ENCODE data around the gene SSUH2.
"Not testable (repeated sequence)": the region's sequence is repeated elsewhere in the genome, so short reads cannot be mapped to it uniquely, and the experiment has no call there.

The SSUH2 gene

DNA sequence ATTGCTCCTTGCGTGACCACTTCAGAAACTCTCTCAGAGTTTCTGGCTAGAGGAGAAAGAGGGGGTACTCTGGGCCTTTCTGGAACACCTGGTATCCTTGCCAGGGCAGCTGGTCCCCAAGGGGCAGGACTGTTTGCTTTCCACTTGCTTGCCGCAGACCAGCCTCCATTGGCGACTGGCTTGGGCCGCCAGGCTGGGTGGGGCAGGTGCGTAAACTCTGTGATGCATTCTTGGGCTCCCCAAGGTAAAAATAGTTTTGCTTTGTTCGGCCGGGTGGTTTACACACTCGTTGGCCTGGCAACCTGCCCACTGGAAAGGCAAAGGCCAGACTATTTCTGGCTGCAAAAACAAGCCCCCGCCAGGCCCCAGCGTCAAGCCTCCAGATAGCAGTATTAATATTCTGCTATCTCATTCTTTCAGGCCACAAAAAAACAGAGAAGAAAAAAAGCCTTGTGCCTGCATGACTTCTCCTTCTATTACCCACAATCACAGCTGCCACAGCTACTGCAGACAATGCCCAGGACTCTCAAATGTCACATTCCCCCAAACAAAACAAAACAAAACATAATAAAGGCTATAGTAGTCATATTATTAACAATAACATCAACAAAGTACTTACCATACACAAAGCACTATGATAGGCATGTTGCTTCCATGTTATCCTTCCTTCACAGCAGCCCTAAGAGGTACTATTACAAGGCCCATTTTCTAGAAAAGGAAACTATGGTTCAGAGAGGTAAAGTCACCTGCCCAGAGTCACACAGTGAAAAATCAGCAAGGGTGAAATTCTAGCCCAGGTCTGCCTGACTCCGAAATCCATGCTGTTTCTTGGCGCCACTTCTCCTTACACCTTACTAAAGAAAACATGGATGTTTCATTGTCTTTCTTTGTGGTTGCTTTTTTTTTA, 14.0 kb upstream of the SSUH2 start:
- DNase-seq = no peak

DNA sequence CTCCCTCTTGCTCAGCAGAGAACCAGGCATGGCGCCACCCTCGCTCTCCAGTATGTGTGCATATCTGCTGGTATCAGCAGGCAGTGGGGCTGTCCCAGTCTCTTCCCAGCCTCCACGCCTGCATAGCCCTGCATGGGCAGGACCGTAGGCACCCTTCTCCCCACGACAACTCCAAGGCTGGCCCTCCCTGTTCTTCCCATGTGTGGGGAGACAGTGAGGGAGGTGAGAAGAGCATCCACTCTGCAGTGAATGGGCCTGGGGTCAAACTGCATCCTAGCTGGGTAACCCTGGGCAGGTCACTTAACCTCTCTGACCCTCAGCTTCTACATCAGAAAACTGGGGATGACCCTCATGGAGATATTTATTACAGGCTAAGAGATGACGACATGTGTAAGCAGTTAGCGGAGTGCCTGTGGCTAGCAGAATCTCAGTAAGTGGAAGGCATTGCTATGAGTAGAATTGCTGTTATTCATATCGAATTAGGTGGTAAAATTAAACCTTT, 13.3 kb upstream of the SSUH2 start:
- no peak for DNase-seq

DNA sequence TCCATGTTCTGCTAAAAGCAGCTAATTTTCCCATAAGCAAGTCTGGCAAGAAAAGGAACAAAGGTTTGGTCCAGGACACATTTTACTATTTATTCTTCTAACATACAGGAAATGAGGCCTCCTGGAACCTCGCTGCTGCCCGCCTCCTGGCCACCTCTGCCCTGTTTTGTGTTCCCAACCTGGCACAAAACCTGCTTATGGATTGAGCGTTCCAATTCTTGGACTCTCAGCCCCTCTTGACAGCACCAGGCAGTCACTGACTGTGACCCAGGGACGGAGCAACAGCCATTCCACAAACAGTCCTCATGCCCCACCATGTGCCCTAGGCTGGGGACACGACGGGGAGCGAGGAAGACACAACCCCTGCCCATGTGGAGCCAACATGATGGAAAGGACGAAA, 11.6 kb upstream of the SSUH2 start:
- no peak for DNase-seq

DNA sequence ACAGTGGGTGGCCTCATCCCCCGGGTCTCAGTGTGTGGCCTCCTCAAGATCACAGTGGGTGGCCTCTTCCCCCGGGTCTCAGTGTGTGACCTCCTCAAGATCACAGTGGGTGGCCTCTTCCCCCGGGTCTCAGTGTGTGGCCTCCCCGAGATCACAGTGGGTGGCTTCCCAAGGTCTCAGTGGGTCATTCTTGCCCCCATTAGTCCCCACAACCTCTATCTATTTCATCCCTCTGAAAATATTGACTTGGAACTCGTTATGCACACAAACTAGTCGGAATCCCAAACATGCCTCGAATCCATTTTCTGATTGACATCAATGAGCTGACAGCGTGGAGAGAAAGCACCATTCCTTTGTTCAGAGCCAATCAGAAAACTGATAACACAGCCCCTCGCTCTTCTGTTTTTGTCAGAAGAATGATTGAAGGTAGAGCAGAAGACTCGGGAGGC, 10.8 kb upstream of the SSUH2 start:
- DNase-seq = no peak

DNA sequence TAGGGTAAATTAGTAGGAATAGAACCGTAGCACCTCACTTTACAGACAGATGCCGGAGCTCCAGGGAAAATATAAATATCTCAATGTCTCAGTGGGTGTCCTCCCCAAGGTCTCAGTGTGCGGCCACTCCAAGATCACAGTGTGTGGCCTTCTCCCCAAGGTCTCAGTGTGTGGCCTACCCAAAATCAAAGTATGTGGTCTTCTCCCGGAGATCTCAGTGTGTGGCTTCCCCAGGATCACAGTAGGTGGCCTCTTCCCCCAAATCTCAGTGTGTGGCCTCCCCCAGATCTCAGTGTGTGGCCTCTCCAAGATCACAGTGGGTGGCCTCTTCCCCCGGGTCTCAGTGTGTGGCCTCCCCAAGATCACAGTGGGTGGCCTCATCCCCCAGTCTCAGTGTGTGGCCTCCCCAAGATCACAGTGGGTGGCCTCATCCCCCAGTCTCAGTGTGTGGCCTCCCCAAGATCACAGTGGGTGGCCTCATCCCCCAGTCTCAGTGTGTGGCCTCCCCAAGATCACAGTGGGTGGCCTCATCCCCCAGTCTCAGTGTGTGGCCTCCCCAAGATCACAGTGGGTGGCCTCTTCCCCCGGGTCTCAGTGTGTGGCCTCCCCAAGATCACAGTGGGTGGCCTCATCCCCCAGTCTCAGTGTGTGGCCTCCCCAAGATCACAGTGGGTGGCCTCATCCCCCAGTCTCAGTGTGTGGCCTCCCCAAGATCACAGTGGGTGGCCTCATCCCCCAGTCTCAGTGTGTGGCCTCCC, 10.2 kb upstream of the SSUH2 start:
- DNase-seq = not testable (repeated sequence)

DNA sequence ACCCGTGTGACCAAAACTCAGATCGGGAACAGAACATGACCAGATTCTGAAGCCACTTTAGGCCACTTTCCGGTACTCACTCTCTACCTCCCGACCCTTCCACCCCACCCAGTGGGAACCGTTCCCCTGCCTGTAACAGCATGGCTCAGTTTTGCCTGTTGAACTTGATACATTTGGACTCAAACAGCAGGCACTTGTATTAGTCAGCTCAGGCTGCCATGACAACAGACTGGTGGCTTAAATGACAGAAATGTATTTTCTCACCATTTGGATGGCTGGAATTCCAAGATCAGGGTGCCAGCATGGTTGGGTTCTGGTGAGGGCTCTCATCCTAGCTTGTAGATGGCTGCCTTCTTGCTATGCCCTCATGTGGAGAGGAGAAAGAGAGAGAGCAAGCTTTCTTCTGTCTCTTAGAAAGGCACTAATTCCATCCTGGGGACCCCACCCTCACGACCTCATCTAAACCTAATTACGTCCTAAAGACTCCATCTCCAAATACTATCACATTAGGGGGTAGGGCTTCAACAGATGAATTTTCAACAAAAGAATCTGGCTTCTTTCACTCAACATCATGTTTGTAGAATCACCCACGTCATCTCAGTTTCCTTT, 9.3 kb upstream of the SSUH2 start:
- DNase-seq = no peak

DNA sequence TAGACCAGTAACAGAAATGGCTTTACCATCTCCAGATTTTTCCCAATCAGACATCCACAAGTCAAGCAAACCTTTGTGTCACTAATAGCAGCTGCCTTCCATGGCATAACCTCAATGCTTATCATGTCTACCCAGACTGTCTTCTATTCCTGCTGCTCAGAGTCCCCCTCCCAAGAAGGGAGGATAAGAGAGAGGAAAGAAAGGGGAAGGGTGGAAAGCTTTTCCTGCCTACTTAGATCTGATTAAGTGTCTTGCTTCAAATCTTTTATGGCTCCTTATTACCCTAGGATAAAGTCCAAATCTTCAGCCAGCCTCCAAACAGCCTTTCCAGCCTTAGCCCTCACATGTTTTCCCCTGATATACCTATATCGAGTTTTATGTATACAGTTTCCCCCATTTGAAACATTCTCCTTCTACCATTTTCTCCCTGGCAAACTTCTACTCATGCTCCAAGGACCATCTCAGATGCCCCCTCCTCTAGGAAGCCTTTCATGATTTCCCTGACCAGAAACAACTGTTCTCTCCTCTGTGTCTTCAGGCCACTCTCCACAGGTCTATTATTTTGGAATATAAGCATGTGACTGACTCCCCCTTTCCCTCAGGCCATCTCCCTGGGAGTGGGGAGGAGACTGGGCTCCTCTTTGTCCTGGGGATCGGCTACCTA, 7.9 kb upstream of the SSUH2 start:
- DNase-seq = no peak

DNA sequence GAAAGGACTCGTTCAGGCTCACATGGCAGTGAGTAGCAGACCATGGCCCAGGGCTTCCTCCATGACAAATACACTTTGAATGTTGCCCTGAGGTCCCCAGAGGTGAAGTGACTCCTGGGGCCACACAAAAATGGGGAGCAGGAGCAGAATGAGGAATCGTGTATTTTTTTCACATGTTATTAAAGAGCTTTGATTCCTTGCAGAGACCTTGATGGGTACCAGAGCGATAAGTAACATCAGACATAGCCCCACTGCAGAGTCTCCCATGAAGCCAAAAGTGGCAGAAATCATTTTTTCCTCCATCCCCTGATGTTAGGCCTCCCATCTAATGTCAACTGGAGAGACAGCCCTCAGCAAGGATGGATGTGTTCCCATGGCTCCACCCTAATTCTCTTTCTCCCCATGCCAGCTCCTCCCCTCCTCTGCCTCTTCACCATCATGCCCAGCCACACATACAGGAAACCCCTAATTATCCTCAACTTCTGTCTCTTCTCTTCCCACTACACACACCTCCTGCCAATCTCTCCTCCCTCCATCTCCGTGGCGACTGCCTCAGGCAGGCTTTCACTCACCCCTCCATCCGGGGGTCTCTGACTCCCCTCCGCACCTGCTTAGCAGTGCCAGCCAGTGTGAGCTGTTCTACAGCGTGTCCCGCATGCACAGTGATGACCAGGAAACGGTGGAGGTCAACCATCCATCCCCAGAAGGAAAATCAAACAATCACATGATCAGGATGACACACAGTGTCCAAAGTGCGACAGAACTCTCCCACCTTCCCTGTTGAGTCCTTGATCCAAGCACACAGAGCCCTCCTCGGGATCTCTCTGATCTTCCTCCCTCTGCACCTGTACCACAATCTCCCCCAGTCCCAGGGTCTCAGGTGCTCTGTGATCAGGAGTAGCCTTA, 7.1 kb upstream of the SSUH2 start:
- DNase-seq = no peak

DNA sequence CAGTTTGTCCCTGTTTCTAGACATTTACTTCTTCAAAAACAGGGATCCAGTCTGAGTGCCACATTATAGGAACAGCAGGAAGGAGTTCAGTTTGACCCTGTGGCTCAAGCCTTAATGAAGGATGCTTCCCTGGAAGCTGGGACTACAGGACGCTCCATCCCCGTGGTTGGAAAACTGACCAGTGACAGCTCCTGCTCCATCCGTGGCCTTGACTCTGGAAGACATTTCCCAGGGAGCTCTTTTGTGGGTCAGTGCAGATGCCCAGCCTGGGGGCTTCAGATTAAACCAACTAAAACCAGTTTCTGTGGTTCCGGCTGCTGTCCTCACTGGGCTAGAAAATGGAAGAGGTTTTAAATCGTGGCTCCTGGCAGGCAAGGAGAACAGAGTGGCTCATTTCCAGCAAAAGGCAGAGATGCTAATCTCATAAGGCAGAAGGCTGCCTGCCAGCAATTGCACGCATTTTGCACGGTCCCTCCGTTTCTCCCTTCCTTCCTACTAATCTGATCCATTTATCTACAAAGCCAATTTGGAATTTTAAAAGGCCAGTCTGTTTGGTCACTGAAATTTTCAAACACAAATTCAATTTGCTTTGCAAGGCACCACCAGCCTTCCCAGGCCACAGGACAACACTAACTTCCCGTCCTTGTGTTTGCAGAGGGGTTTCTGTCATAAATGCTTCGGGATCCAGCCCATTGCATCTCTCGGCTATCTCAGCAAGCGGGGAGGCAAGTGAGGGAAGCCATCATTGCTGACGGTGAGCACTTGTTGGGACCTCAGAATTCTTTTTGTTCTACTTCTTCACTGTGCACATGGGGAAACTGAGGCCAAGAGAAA, 6.2 kb upstream of the SSUH2 start:
- DNase-seq = no peak

DNA sequence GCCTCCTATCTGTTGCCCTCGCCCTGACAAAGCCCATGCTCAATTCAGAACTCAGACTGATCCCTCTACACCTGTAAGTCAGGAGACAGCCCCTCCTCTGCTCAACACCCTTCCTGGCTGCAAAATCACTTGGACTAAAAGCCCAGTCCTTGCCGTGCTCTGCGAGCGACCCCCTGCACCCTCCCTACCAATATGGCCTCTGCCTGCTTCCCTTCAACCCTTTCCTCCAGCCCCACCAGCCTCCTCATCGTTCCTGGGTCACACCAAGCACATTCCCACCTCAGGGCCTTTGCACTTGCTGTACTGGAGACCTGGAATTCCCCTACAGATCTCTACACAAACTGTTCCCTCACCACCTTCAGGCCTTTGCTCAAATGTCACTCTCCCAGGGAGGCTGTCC, 5.2 kb upstream of the SSUH2 start:
- no peak for DNase-seq

DNA sequence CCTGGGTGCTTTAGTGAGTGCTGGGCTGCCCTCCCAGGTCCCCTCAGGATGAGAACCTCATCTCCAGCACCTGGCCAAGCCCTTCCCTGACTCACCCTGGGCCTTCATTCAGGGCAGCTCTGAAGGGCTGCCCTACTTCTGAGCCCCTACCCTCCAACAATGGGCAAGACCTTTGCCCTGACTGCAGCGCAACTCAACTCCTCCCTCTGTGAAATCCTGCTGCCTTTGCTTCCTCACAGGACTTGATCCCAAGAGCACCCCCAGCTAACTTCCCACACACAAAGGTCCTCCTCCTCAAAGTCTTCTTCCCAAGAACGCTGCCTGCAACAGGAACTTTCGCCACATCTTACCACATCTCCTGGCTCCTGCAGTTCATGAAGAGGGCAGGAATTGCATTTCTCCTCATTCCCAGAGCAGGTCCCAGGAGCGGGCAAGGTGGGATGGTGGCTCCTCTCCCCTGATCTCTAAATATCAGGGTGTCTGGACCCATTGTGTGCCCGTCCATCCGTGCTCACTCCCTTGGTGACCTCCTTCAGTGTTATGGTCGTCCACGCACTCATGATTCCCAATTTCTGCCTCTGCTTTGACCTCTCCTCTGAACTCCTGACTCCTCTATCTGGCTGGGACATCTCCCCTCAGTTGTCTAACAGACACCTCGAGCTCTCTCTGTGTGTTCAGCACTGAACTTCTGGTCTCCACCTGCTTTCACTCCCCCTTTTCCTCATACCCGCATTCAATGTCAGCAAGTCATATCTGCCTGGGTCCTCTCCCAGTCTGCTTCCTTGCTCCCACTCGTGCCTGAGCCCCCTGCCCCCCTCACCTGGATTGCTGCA, 4.5 kb upstream of the SSUH2 start:
- DNase-seq = no peak

DNA sequence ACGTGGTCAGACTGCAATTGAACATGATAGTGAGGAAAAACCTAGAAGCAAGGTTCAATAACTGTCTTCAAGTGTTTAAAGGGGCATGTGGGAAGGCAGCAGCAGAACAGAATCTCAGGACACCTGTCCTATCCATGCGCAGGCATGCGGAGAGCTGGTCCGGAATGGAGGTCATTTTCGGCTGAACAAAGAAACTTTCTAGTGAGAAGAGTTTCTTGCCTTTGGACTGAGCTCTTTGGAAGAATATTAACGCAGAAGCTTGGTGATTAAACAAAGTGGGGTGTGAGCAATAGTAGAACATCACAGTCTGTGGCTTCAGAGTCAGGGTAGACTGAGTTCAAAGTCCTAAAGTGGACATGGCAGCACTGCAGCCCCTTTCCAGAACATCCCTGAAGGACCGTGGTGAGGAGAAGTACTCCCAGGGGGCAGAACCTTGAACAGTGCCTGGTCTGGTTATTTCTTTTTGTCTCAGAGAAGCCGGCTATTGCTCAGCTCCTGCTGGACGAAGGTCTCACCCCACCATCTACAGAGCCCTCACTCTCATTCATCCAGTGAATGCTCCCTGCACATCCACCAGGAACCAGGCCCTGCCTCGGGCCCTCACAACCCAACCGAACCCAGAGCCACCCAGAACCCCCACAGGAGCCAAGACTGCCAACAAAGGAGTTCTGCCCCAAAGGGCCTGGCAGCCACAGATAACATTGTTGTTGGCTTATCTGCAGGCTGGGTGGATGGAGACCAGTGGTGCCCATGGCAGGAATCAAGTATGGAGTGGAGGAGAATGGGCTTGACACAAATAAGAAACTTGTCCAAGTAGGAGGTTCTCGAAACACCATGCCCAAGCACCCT, 2.8 kb upstream of the SSUH2 start:
- no peak for DNase-seq

DNA sequence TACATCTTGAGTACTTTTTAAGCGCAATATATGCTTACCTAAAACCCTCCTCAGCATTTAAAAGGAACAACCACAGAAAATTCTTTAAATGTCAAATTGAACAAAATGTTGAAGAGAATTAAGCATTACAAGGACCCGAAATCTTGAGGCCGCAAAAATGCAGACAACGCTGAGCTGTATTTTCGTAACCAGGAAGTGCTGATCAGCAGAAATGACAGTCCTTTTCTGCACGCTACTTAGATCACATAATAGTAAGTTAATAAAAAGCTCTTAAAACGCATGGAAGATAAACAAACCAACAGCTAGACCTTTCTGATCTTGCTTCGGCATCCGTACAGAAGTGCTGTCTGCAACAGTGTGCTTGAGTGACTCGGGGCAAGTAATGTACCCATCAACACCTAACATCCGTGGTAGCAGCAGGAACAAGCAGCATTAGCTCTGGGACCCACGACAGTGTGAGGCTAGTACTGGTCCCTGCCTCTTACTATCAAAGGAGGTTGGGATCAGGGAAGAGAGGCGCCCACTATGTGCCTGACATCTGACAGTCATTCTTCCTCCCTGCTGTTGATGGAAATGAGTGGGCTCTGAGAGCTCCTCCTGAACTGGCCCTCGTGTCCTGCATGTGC, 1.8 kb upstream of the SSUH2 start:
- DNase-seq = no peak

DNA sequence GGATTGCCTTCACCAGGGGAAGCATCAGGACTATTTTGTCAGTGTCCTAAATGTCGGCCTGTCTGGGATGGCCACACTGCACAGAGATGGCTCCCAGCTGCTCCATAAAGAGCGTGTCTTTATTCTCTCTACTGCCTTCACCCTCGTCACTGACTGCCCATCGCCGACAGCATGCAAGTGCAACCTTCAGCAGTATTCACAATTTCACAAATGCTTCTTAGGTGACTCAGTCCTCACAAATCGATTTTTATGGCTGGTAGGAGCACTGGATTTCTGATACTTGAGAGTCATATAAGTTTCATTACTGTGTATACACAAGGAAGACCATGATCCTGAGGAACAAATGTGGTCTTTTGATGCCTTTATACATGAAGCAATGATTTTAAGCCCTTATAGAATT, 1.1 kb upstream of the SSUH2 start:
- no peak for DNase-seq

DNA sequence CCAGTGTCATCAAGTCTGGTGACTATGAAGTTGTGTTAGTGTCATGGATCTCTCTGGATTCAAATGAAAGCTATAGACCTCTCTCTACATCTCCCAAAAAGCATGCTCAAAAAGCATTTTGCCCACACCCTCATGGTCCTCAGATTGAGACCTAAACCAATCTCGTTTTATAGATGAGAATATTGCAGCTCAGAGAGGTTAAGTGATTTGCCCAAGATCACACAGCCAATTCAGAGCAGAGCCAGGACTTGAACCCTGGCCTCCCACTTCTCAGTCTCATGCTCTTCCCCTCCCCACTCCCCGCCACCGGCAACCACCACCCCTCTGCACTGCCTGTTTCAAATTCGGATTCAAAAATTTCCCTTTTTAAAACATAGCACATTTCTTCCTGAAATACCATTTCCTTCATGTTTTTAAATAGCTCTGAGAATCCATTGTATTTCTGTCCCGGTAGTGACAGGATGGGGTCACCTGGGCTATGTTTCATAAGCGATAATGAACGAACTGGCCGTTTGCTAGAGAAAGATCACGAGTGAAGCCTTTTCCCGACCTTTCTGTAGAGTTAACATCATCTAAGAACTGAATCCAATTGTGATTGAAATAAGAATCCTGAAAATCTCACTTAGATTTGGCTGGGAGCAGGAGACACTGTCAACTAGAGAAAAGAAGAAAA, 769 bp downstream of the SSUH2 start:
- DNase-seq = no peak

DNA sequence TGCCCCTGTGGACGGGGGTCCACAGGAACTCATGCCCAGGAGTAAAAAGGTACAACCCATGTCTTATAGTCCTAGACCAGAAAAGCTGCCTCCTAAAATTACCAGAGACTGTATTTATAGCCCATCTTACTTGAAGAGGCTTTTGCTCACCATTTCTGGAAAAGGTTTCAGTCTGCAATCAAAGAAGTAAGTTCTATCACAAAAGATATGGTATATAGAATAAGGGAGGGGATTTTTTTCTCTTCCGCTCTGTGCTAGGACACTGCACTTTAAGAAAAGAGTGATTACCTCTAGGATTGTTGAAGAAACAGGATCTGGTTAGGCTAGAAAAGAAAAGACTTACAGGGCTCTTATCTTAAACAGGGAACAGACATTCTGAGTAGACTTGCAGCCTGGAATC, 2.6 kb downstream of the SSUH2 start:
- no peak for DNase-seq

DNA sequence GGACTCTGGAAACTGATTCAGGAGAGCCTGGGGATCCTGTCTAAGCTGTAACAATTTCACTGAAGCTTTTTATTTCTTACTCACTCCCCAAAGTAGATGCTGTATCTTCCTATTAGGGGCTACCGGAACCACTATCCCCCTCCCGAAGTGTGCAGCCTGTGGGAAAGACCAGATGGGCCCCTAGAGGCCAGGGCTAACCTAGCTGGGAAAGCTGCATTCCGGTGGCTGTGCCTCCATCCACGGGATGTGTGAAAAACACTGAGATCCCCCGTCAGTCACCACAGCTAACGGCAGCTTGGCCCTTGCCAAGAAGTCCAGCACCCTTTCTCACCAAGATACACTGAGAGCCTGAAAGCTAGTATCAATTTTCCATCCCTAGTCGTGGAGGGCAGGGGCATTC, 3.1 kb downstream of the SSUH2 start:
- DNase-seq = no peak

DNA sequence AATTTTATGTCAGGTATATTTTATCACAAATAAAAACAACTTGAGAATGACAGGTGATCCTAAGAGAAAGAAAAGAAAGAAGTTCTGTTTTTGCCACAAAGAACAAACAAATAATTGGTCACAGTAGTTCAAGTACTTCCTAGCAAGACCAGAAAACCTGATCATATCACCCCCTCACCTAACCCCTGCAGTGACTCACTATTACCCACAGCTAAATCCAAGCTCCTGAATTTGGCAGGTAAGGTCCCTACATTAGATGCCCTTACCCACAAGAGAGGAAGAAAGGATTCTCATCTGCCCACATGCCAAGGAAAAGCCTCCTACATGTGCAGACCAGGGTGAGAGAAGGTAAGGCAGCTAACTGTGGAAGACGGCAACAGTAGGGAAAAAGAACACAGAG, 4.4 kb downstream of the SSUH2 start:
- DNase-seq = no peak

All from NK-92 treated with Interleukin-12 subunit alpha and Interleukin-12 subunit beta, amount 100 ng/mL, for 24 hours (cell line).